Keratinocyte (primary cell): Measurements from ENCODE around the gene ZNF76. TPM values are rescaled to one million over a fixed set of nuclear protein-coding genes. Genes with fewer than 3 reads are reported as not detected.
A peak's percentile ranks its signal among the peaks of the same experiment; 100 is the strongest.

ENCODE experiments used
- DNase-seq: peaks from one replicate; pipeline ENCODE4 v3.0.0-alpha.2; 2011; ENCODE audit warnings: low read depth, missing footprints, low spot score
- FAIRE-seq: peaks from 2 replicates; lab custom pipeline; 2011; peaks lifted over from hg19 to GRCh38; lab: Jason Lieb, UNC
- H2AFZ ChIP-seq: 2 replicates; pipeline ENCODE4 v1.6.0; 2012; ENCODE audit warnings: low read length, control low read depth, inconsistent platforms; ENCODE audit not compliant: control insufficient read depth
- H3K27ac ChIP-seq: 2 replicates; pipeline ENCODE4 v1.5.1; 2011; ENCODE audit warnings: low read length; ENCODE audit not compliant: control insufficient read depth, insufficient read depth
- H3K27me3 ChIP-seq: 3 replicates; pipeline ENCODE4 v1.6.0; 2011; ENCODE audit warnings: low read length; ENCODE audit not compliant: control insufficient read depth, insufficient read depth; ENCODE audit errors: extremely low read depth
- H3K36me3 ChIP-seq, 2 experiments: 2 replicates in 1 of 2; 3 replicates in 1 of 2; pipeline ENCODE4 v1.5.1; 2011; ENCODE audit warnings: low read length in 2 of 2, mild to moderate bottlenecking in 1 of 2; ENCODE audit not compliant: control insufficient read depth in 2 of 2, insufficient read depth in 2 of 2; ENCODE audit errors: extremely low read depth in 1 of 2
- H3K4me1 ChIP-seq: 3 replicates; pipeline ENCODE4 v1.5.1; 2011; ENCODE audit warnings: low read length; ENCODE audit not compliant: control insufficient read depth, insufficient read depth; ENCODE audit errors: extremely low read depth
- H3K4me2 ChIP-seq: 3 replicates; pipeline ENCODE4 v1.6.0; 2011; ENCODE audit warnings: low read depth, low read length; ENCODE audit not compliant: control insufficient read depth, insufficient read depth; ENCODE audit errors: extremely low read depth
- H3K4me3 ChIP-seq, 3 experiments: fragments of 200-600 bp in 1 of 3; sonication (generic) in 1 of 3; 2 replicates in 2 of 3; 3 replicates in 1 of 3; pipeline ENCODE4 v1.5.1; 2011 to 2016; ENCODE audit warnings: low read length in 3 of 3, mild to moderate bottlenecking in 3 of 3, control low read depth in 2 of 3, inconsistent platforms in 1 of 3, low read depth in 1 of 3, mixed read lengths in 1 of 3, mixed run types in 1 of 3, moderate library complexity in 1 of 3; ENCODE audit not compliant: control insufficient read depth in 2 of 3, insufficient read depth in 2 of 3; ENCODE audit errors: extremely low read depth in 1 of 3
- H3K79me2 ChIP-seq: 2 replicates; pipeline ENCODE4 v1.6.0; 2012; ENCODE audit warnings: low read length; ENCODE audit not compliant: control insufficient read depth, insufficient read depth
- H3K9ac ChIP-seq: 3 replicates; pipeline ENCODE4 v1.6.0; 2011; ENCODE audit warnings: low read length; ENCODE audit not compliant: control insufficient read depth, insufficient read depth; ENCODE audit errors: extremely low read depth
- H3K9me1 ChIP-seq: 3 replicates; pipeline ENCODE4 v1.6.0; 2011; ENCODE audit warnings: low read length; ENCODE audit not compliant: control insufficient read depth, insufficient read depth; ENCODE audit errors: extremely low read depth
- H3K9me3 ChIP-seq: 2 replicates; pipeline ENCODE4 v1.5.1; 2012; ENCODE audit warnings: low read depth, low read length; ENCODE audit not compliant: control insufficient read depth
- H4K20me1 ChIP-seq: 3 replicates; pipeline ENCODE4 v1.6.0; 2011; ENCODE audit warnings: low read length; ENCODE audit not compliant: control insufficient read depth, insufficient read depth; ENCODE audit errors: extremely low read depth
- EZH2 ChIP-seq: IDR thresholded peaks from one replicate; pipeline ENCODE4 v1.6.1; 2012; ENCODE audit warnings: inconsistent platforms, mild to moderate bottlenecking, low read length, moderate library complexity
- dilution Hi-C: fragments of 300-500 bp; cut with MboI; formaldehyde crosslinking; loops from one replicate; pipeline ENCODE4 v1.7.0; 2020; ENCODE audit warnings: low sequenced_read_pairs; ENCODE audit not compliant: extremely low pct_ligation_motif_present
- polyA plus RNA-seq, 5 experiments: library from polyadenylated mRNA; depleted of rRNA in 3 of 5; stranded (reverse) in 3 of 5; stranded (forward) in 1 of 5; unstranded in 1 of 5; fragments of >200 nt; gene quantifications; 1 replicate in 1 of 5; 2 replicates in 3 of 5; 3 replicates in 1 of 5; pipeline versions ENCODE4 v1.2.1 to v1.2.3, GENCODE V29; 2011 to 2012; ENCODE audit warnings: missing spikeins in 2 of 5, low read depth in 1 of 5, low replicate concordance in 1 of 5
- TF ChIP-seq, protein P1 (sequence below), 3 experiments: IDR thresholded peaks in 1 of 3; conservative IDR thresholded peaks in 1 of 3; optimal IDR thresholded peaks in 1 of 3; 2 replicates in 2 of 3; 3 replicates in 1 of 3; pipeline versions ENCODE3 to v1.5.1; 2011; ENCODE audit warnings: low read length in 3 of 3, mild to moderate bottlenecking in 3 of 3, moderate library complexity in 2 of 3, control low read depth in 1 of 3, inconsistent platforms in 1 of 3; ENCODE audit not compliant: insufficient read depth in 2 of 3; ENCODE audit errors: extremely low read depth in 1 of 3

ZNF76 gene
- polyA plus RNA-seq, 1 donor (not counting 4 experiments of a cell fraction or from before 2014, with no cell fraction given): 7.2 TPM

DNA sequence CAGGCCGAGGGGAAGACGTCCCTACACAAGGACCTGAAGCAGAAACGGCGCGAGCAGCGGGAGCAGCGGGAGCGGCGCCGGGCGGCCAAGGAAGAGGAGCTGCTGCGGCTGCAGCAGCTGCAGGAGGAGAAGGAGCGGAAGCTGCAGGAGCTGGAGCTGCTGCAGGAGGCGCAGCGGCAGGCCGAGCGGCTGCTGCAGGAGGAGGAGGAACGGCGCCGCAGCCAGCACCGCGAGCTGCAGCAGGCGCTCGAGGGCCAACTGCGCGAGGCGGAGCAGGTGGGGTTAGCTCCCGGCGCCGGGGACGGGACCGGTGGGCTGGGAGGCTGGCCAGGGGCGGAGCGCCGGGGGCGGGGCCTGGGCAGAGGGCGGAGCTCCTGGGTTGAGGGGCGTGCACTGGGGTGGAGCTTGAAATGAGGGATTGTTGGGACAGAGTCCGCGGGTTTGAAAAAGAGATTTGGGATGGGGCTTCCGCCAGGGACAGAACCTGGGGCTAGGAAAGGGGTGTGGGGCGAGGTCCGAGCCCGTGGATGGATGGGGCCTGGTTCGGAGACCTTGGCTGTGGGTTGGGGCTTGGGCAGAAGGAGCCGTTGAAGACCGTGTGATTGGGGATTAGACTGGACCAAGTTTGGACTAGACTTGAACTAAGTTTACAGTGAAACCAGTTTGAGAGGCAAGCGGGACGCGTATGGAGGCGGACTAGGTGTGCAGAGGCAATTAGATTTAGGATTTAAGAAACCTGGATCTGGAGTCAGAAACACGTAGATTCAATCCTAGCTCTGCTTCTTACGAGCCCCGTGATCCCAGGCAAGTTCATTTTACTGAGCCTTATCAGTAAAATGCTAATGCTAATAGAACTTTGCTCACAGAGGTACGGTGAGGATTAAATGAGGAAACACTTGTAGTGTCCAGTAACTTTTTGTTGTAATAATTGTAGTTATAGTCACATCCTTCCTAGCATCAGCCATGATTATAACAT lies 58.9 kb downstream of the ZNF76 start:
- H3K9ac ChIP-seq: peak overlapping the region; percentile 52
- dilution Hi-C loops: no loop called here
- TF ChIP-seq, protein P1, sequence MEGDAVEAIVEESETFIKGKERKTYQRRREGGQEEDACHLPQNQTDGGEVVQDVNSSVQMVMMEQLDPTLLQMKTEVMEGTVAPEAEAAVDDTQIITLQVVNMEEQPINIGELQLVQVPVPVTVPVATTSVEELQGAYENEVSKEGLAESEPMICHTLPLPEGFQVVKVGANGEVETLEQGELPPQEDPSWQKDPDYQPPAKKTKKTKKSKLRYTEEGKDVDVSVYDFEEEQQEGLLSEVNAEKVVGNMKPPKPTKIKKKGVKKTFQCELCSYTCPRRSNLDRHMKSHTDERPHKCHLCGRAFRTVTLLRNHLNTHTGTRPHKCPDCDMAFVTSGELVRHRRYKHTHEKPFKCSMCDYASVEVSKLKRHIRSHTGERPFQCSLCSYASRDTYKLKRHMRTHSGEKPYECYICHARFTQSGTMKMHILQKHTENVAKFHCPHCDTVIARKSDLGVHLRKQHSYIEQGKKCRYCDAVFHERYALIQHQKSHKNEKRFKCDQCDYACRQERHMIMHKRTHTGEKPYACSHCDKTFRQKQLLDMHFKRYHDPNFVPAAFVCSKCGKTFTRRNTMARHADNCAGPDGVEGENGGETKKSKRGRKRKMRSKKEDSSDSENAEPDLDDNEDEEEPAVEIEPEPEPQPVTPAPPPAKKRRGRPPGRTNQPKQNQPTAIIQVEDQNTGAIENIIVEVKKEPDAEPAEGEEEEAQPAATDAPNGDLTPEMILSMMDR (optimal IDR thresholded peaks at IDR 0.05 in 1 of 3, IDR thresholded peaks at IDR 0.05 in 1 of 3, conservative IDR thresholded peaks at IDR 0.05 in 1 of 3; ENCODE audit: extremely low read depth in 1 of 3, insufficient read depth in 2 of 3, low read length in 3 of 3): peak in 1 of 3 experiments; percentile 15
- no peak for TF ChIP-seq EZH2
- H3K9me1 ChIP-seq: no peaks in the 10 kb centered on the region
- H3K4me2 ChIP-seq: peak overlapping the region; percentile 78
- peak overlapping the region; percentile 14 to 69 (median 17) for H3K4me3 ChIP-seq
- H3K9me3 ChIP-seq: no peaks in the 10 kb centered on the region
- no peaks in the 10 kb centered on the region for H3K27me3 ChIP-seq
- H2AFZ ChIP-seq: peak overlapping the region; percentile 66
- no peak overlapping the region for H3K27ac ChIP-seq
- H3K36me3 ChIP-seq: peaks cover 20 to 22% of the 10 kb centered on the region in 2 experiments
- H3K4me1 ChIP-seq: peaks cover 10% of the 10 kb centered on the region
- peak; percentile 23 for DNase-seq
- FAIRE-seq: no peak
- no peaks in the 10 kb centered on the region for H3K79me2 ChIP-seq
- H4K20me1 ChIP-seq: no peaks in the 10 kb centered on the region

DNA sequence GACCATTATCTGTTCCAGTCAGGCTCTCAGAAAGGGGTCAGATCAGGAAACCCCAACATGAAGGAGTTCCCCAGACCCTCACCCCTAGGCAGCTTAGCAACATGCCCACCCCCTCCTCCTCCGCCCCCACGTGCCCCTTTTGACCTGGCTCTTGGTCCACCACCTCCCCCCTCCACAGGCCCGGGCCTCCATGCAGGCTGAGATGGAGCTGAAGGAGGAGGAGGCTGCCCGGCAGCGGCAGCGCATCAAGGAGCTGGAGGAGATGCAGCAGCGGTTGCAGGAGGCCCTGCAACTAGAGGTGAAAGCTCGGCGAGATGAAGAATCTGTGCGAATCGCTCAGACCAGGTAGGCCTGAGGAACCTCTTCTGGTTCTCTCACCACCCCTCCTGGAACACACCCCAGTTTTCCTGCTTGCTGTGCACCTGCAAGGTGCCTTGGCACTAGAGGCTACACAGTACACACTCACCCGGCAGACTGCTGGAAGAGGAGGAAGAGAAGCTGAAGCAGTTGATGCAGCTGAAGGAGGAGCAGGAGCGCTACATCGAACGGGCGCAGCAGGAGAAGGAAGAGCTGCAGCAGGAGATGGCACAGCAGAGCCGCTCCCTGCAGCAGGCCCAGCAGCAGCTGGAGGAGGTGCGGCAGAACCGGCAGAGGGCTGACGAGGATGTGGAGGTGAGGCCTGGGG lies 60.0 kb downstream of the ZNF76 start:
- H4K20me1 ChIP-seq: no peaks in the 10 kb centered on the region
- no peaks in the 10 kb centered on the region for H3K9me1 ChIP-seq
- no peaks in the 10 kb centered on the region for H3K9me3 ChIP-seq
- no peaks in the 10 kb centered on the region for H3K27me3 ChIP-seq
- H2AFZ ChIP-seq: no peak overlapping the region
- H3K9ac ChIP-seq: no peak overlapping the region
- DNase-seq: no peak
- no peaks in the 10 kb centered on the region for H3K79me2 ChIP-seq
- no peak for FAIRE-seq
- no peak overlapping the region for H3K4me3 ChIP-seq
- no peak for TF ChIP-seq EZH2
- TF ChIP-seq, protein P1 (optimal IDR thresholded peaks at IDR 0.05 in 1 of 3, IDR thresholded peaks at IDR 0.05 in 1 of 3, conservative IDR thresholded peaks at IDR 0.05 in 1 of 3; ENCODE audit: extremely low read depth in 1 of 3, insufficient read depth in 2 of 3, low read length in 3 of 3): no peak
- H3K27ac ChIP-seq: no peak overlapping the region
- no peak overlapping the region for H3K4me2 ChIP-seq
- peaks cover 10% of the 10 kb centered on the region for H3K4me1 ChIP-seq
- H3K36me3 ChIP-seq: peaks cover 20 to 22% of the 10 kb centered on the region in 2 experiments
- dilution Hi-C loops: no loop called here
